GM23338 (cell line): Measurements from ENCODE around the gene CDH23. TPM values are rescaled to one million over a fixed set of nuclear protein-coding genes. Genes with fewer than 3 reads are reported as not detected.

ENCODE experiments used
- ATAC-seq: fragments of 200-7000 bp; cut with Tn5 transposase; 3 replicates; pipeline ENCODE4 v1.9.1; 2020
- DNase-seq: peaks from one replicate; pipeline ENCODE4 v3.0.0-alpha.2; 2015; ENCODE audit warnings: low spot score
- H2AFZ ChIP-seq: fragments of 200-600 bp; sonication (generic); 2 replicates; pipeline ENCODE4 v1.8.0; 2016; ENCODE audit warnings: antibody characterized with exemption, mild to moderate bottlenecking, moderate library complexity
- H3F3A ChIP-seq: fragments of 200-600 bp; sonication (generic); replicated peaks from 2 replicates; pipeline ENCODE4 v1.8.0; 2017; ENCODE audit warnings: antibody characterized with exemption, mixed run types, low read depth
- H3K27ac ChIP-seq: fragments of 200-600 bp; sonication (generic); 2 replicates; pipeline ENCODE4 v1.6.1; 2016; ENCODE audit warnings: low read depth
- H3K27me3 ChIP-seq: fragments of 200-600 bp; sonication (generic); 2 replicates; pipeline ENCODE4 v1.8.0; 2016; ENCODE audit warnings: mild to moderate bottlenecking, mixed run types, moderate library complexity; ENCODE audit not compliant: insufficient read depth
- H3K36me3 ChIP-seq: fragments of 200-600 bp; sonication (generic); 2 replicates; pipeline ENCODE4 v1.8.0; 2016; ENCODE audit warnings: mild to moderate bottlenecking; ENCODE audit not compliant: insufficient read depth
- H3K4me1 ChIP-seq: fragments of 200-600 bp; sonication (generic); 2 replicates; pipeline ENCODE4 v1.8.0; 2016; ENCODE audit warnings: mild to moderate bottlenecking, moderate library complexity; ENCODE audit not compliant: insufficient read depth
- H3K4me2 ChIP-seq: fragments of 200-600 bp; sonication (generic); 2 replicates; pipeline ENCODE4 v1.7.1; 2017; ENCODE audit warnings: mixed run types
- H3K4me3 ChIP-seq: fragments of 200-600 bp; sonication (generic); 2 replicates; pipeline ENCODE4 v1.6.1; 2016; ENCODE audit warnings: mixed run types
- H3K79me2 ChIP-seq: fragments of 200-600 bp; sonication (generic); replicated peaks from 2 replicates; pipeline ENCODE4 v1.8.0; 2017; ENCODE audit warnings: mild to moderate bottlenecking; ENCODE audit not compliant: insufficient read depth
- H3K9me2 ChIP-seq: fragments of 200-600 bp; sonication (generic); 2 replicates; pipeline ENCODE4 v1.8.0; 2017; ENCODE audit not compliant: insufficient read depth
- H4K20me1 ChIP-seq: fragments of 200-600 bp; sonication (generic); replicated peaks from 2 replicates; pipeline ENCODE4 v1.8.0; 2017; ENCODE audit warnings: mild to moderate bottlenecking; ENCODE audit not compliant: insufficient read depth
- H3K27ac Mint-ChIP-seq: 2 replicates; pipeline ENCODE4 v1.8.0; 2020; ENCODE audit warnings: inconsistent platforms, mild to moderate bottlenecking, moderate library complexity, mixed read lengths
- H3K27me3 Mint-ChIP-seq: 3 replicates; pipeline ENCODE4 v1.8.0; 2022; ENCODE audit warnings: low read depth, mild to moderate bottlenecking, moderate library complexity, mixed read lengths, inconsistent platforms; ENCODE audit not compliant: insufficient read depth, poor library complexity
- H3K36me3 Mint-ChIP-seq: 3 replicates; pipeline ENCODE4 v1.8.0; 2021; ENCODE audit warnings: low read depth, mild to moderate bottlenecking, inconsistent platforms, moderate library complexity, mixed read lengths
- H3K4me1 Mint-ChIP-seq: 3 replicates; pipeline ENCODE4 v1.8.0; 2020; ENCODE audit warnings: mild to moderate bottlenecking, inconsistent platforms, mixed read lengths
- H3K4me3 Mint-ChIP-seq: 3 replicates; pipeline ENCODE4 v1.8.0; 2021; ENCODE audit warnings: moderate library complexity, mild to moderate bottlenecking, inconsistent platforms, mixed read lengths
- H3K9me3 Mint-ChIP-seq: 3 replicates; pipeline ENCODE4 v1.8.0; 2020; ENCODE audit warnings: moderate library complexity, mild to moderate bottlenecking, inconsistent platforms, mixed read lengths
- CREB1 ChIP-seq: fragments of 250-450 bp; sonication (Bioruptor Pico); IDR thresholded peaks from 2 replicates; pipeline ENCODE4 v1.5.0; 2020; ENCODE audit warnings: low read depth, mild to moderate bottlenecking, moderate library complexity
- JUNB ChIP-seq: IDR thresholded peaks from one replicate; pipeline ENCODE4 v1.6.1; 2016; ENCODE audit warnings: antibody characterized with exemption; ENCODE audit not compliant: unreplicated experiment
- NANOG ChIP-seq: IDR thresholded peaks from 2 replicates; pipeline ENCODE4 v1.6.1; 2016; ENCODE audit warnings: antibody characterized with exemption, borderline replicate concordance
- POLR2AphosphoS5 ChIP-seq: IDR thresholded peaks from 2 replicates; pipeline ENCODE4 v1.6.1; 2016; ENCODE audit warnings: antibody characterized with exemption, low read depth
- REST ChIP-seq: IDR thresholded peaks from one replicate; pipeline ENCODE4 v1.6.1; 2018; ENCODE audit warnings: antibody characterized with exemption; ENCODE audit not compliant: unreplicated experiment
- STAT1 ChIP-seq: IDR thresholded peaks from one replicate; pipeline ENCODE4 v1.6.1; 2016; ENCODE audit warnings: antibody characterized with exemption; ENCODE audit not compliant: unreplicated experiment
- ZNF462 ChIP-seq: fragments of 250-450 bp; sonication (Bioruptor Pico); IDR thresholded peaks from 2 replicates; pipeline ENCODE4 v1.5.0; 2020; ENCODE audit warnings: mild to moderate bottlenecking, moderate library complexity
- polyA plus RNA-seq: library from polyadenylated mRNA; unstranded; fragments of >200 nt; fragmentation: Nextera tagmentation; extraction: Ambion mirVana; gene quantifications from 2 replicates; pipeline ENCODE4 v1.2.1, GENCODE V29; 2016
- total RNA-seq: library from RNA; depleted of rRNA; stranded (reverse); fragments of >200 nt; shearing (Covaris generic); gene quantifications from 2 replicates; pipeline ENCODE4 v1.2.3, GENCODE V29; 2014

Gene CDH23
- total and polyA plus RNA-seq, 2 experiments from 2014 or later, result 0.95 to 4.3 TPM

- TF ChIP-seq ZNF462 (CRISPR knock-in tag), result no peak
- TF ChIP-seq JUNB, result no peak
- no peak for TF ChIP-seq CREB1
Measured at GRCh38 chr10:71779641-71780040, 382.9 kb downstream of the CDH23 start (continued).

- Mint-ChIP-seq H3K4me1 (peaks cover 21% of the 10 kb centered on the region), H3K4me3 (no peak overlapping the region), H3K27me3 (peaks cover 11% of the 10 kb centered on the region), H3K27ac (no peak overlapping the region), H3K9me3 (0 out of 3 replicates have a peak, but pooled peaks cover 2% of the 10 kb centered on the region), H3K36me3 (no peaks in the 10 kb centered on the region)
- H3F3A ChIP-seq, result no peaks in the 10 kb centered on the region
- H3K36me3 ChIP-seq, result no peaks in the 10 kb centered on the region
- ATAC-seq, result no peak
- H3K27ac ChIP-seq, result no peak overlapping the region
- H3K79me2 ChIP-seq, result no peaks in the 10 kb centered on the region
- H4K20me1 ChIP-seq, result no peaks in the 10 kb centered on the region
- H3K4me2 ChIP-seq, result no peak overlapping the region
- H3K27me3 ChIP-seq, result no peaks in the 10 kb centered on the region
- DNase-seq, result no peak
- H3K9me2 ChIP-seq, result no peaks in the 10 kb centered on the region
- H3K4me1 ChIP-seq, result peaks cover 8% of the 10 kb centered on the region
- no peak overlapping the region for H3K4me3 ChIP-seq
- no peak overlapping the region for H2AFZ ChIP-seq
- no peak for TF ChIP-seq REST
- no peak for TF ChIP-seq CREB1
- TF ChIP-seq STAT1, result no peak
- no peak for TF ChIP-seq ZNF462 (CRISPR knock-in tag)
- no peak for TF ChIP-seq NANOG
- TF ChIP-seq POLR2AphosphoS5, result no peak
Measured at GRCh38 chr10:71780156-71780555, 383.4 kb downstream of the CDH23 start.
